ENCODE measurements around the gene ARHGDIA.

The ARHGDIA gene

DNA sequence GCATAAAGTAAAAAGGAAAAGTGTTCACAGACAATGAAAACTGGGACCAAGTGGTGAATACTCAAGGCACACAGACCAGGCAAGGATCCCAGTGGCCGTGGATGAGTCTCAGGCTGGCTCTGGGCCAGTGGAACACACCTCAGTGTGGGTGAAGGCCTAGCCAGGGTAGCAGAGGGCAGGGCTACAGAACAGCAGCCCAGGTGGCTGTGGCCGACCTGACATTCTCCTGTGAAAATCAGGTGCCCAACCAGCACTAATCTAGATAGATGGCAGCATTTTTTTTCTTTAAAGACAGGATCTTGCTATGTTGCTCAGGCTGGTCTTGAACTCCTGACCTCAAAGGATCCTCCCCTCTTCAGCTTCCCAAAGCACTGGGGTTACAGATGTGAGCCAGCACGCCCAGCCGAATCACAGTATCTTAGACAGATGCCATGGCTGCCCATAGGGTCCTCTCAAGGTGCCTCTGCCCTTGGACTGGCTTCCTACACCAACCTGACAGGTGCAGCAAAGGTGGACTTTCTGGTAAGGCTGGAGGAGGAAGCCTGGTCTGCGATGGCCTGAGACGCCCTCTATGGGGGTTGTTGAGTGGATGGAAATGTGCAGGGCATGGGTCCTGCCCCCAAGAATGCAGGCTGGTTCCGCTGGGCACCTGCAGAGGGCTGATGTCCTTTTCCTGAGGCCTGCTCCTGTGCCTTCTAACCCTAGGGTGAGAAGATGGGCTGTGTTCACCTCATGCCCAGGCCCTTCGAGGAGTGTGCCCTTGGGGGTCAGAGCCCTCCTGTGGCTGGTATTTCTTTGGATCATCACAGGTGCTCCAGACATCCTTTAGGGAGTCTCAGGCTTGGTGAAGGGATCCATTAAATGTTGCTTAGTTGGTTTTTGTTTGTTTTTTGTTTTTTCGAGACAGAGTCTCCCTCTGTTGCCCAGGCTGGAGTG is 7.0 kb downstream of the ARHGDIA start:
- DNase-seq (ENCODE audit: low spot score): no peak

DNA sequence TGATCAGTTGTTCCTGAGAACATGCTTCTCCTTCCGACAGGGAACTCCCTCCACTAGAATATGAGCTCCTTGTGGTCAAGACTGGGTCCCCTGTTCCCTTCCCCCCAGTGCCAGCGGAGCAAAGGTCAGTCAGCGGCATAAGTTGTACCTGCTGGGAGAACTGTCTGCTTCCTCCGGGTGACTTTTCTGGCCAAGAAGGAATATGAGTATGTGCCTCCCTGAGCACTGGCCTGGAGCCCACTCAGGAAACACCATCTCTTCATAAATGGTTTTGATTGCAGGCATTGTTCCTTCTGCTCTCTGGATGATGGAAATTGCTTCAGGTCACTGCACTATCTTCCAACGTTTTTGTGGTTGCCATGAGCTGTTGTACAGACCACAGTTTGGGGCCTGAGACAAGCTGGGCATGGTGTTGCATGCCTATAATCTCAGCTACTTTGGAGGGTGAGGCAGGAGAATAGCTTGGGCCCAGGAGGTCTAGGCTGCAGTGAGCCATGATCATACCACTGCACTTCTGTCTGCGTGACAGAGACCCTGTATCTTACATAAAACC is 7.9 kb downstream of the ARHGDIA start:
- DNase-seq (ENCODE audit: low spot score): no peak

DNA sequence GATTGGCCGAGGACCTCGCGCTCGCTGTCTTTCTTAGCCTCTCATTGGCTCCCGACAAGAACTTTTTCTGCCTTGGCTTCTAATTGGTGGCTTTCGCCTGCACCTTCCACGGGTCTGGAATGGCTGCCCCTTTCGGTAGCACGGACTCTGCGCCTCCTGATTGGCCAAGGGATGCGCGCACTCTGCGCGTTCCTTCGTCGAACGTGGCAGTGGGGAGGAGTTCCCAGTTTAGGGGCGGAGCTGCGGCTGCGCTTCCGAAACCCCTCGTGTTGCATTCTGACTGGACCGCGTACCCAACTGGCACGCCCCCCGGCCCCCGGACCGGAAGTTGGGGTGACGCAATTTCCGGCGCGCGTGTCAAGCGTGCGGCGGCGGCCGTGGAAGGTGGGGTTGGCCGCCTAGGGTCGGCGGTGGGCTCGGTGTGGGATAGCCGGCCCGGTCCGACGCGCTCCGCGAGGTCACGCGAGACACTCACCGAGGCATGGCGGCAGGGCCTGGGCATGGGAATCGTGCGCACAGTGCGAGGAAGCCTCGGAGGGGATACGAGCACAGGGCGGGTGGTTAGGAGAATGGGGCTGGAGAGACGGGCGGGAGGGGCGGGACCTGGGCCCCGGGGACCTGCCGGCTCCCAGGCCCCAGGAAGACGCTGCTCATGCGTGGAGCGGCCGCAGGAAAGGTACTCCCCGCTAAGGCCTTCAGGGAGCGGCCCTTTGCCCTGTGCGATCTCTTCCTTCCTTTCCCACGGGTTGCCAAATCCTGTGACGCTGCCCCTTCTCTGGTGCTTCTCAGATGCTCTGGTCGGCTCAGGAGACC is 10.2 kb downstream of the ARHGDIA start:
- peak; percentile 100 for DNase-seq (ENCODE audit: low spot score)

GRCh38 chr17:81859906-81860755 is 11.0 kb downstream of the ARHGDIA start, which contains the start of gene P4HB:
Gene P4HB, minus strand, starts transcription at chr17:81860535. Its CDS starts 64 bp downstream, at chr17:81860471.
- DNase-seq (ENCODE audit: low spot score): no peak

GRCh38 chr17:81858967-81859905 is 11.9 kb downstream of the ARHGDIA start:
- no peak for DNase-seq (ENCODE audit: low spot score)

GRCh38 chr17:81858170-81858966 is 12.8 kb downstream of the ARHGDIA start:
- DNase-seq (ENCODE audit: low spot score): no peak

- DNase-seq (ENCODE audit: low spot score): no peak
Observed at GRCh38 chr17:81854974-81855774, 16.0 kb downstream of the ARHGDIA start.

GRCh38 chr17:81852237-81852636 is 18.9 kb downstream of the ARHGDIA start:
- DNase-seq (ENCODE audit: low spot score): no peak

DNA sequence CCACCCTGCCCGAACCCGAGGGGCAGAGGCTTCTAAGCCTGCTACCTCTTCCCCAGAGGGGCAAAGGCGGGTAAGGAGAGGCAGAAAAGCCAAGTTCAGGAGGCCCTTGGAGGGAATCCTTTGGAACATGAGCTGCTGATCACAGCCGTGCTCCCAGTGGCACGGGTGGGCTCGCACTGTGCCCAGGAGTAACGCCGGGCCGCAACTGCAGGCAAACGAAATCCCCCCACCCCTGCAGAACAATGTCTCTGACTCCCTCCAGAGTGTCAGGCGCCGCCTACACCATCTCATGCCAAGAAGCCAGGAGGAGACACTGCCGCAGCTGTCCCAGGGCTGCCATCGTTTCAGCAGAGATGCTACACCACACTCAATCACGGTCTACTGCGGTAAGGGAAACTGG is 19.7 kb downstream of the ARHGDIA start:
- no peak for DNase-seq (ENCODE audit: low spot score)

- no peak for DNase-seq (ENCODE audit: low spot score)
Observed at GRCh38 chr17:81849457-81849856, 21.7 kb downstream of the ARHGDIA start.

- DNase-seq (ENCODE audit: low spot score): no peak
Observed at GRCh38 chr17:81846743-81847689, 24.1 kb downstream of the ARHGDIA start.

- no peak for DNase-seq (ENCODE audit: low spot score)
Observed at GRCh38 chr17:81845881-81846742, 25.0 kb downstream of the ARHGDIA start.

- DNase-seq (ENCODE audit: low spot score): no peak
Observed at GRCh38 chr17:81845361-81845760, 25.8 kb downstream of the ARHGDIA start.

DNA sequence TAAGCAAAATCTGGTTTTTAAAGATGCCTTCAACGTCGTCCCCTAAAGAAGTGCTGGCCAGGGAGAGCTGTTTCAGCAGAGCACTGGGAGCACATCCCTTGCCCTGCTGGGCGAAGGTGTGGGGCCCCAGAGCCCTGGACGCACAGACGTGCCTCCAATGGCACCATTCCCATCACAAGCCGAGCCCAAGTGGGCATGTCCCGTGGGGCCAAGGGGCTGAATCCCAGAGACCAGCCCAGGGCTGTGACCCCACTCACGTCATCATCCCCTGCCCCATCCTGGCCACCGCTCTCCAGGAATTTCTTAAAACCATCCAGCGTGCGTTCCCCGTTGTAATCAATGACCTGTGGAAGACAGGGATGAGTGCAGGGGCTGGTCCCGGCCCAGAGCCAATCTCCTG is 26.2 kb downstream of the ARHGDIA start:
- DNase-seq (ENCODE audit: low spot score): no peak

GRCh38 chr17:81844327-81844851 is 26.7 kb downstream of the ARHGDIA start:
- DNase-seq (ENCODE audit: low spot score): no peak

DNA sequence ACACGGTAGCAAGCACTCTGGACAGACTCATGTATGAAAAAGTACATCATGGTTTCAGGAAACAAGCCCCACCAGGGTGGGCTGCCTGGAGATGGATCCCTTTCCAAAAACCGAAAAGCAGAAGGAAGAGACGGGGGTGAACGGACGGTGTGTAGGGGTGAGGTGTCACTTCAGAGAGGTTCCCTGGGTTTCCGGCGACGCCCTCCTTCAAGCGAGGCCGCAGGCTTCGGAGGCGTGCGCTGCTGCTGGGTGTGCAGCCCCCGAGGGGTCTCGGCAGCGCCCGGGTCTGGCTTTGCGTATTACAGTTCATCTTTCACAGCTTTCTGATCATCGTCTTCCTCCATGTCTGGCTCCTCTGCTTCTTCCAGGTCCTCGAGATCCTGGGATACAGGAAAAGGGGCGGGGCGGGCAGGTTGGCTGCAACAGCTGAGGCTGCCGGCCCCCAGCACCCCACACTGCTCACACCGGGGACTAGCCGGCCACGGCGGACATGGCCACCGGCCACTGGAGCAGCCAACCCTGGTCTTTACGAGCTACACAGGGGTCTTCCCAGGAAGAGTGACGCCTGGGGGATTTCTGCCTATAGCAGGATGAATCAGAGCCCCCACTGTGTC is 27.3 kb downstream of the ARHGDIA start:
- DNase-seq (ENCODE audit: low spot score): no peak

All from SW480 (cell line).